Erythroblast (primary cell): ENCODE data around the gene MOB3B.
A peak's percentile ranks its signal among the peaks of the same experiment; 100 is the strongest.
"Not testable (repeated sequence)": the region's sequence is repeated elsewhere in the genome, so short reads cannot be mapped to it uniquely, and the experiment has no call there.

ENCODE experiments used
- DNase-seq, 2 experiments: peaks; one replicate each; lab custom pipeline; 2025; lab: John Stamatoyannopoulos, UW
- GATA1 ChIP-seq: IDR thresholded peaks from 2 replicates; pipeline ENCODE4 v1.6.1; 2011; ENCODE audit warnings: low read depth, mild to moderate bottlenecking, control low read depth, low read length, moderate library complexity
- POLR2A ChIP-seq: IDR thresholded peaks from 2 replicates; pipeline ENCODE4 v1.6.1; 2011; ENCODE audit warnings: mild to moderate bottlenecking, low read length

The MOB3B gene

GRCh38 chr9:27469550-27469949, 60.1 kb downstream of the MOB3B start:
- TF ChIP-seq POLR2A (no peak), GATA1 (no peak)

GRCh38 chr9:27468462-27469110, 61.0 kb downstream of the MOB3B start:
- TF ChIP-seq GATA1 (no peak), POLR2A (no peak)
- DNase-seq = peak in 1 of 2 experiments; percentile 9

More at GRCh38 chr9:27469550-27469949, 60.1 kb downstream of the MOB3B start:
- no peak for DNase-seq

- no peak for DNase-seq
- TF ChIP-seq POLR2A (no peak), GATA1 (no peak)
Observed at GRCh38 chr9:27468000-27468399, 61.6 kb downstream of the MOB3B start.

- DNase-seq = no peak
- TF ChIP-seq GATA1 = no peak
- no peak for TF ChIP-seq POLR2A
Observed at GRCh38 chr9:27467486-27467885, 62.1 kb downstream of the MOB3B start.

GRCh38 chr9:27466516-27466915, 63.1 kb downstream of the MOB3B start:
- not testable (repeated sequence) for DNase-seq

GRCh38 chr9:27464950-27465349, 64.7 kb downstream of the MOB3B start:
- peak in 1 of 2 experiments; percentile 19 for DNase-seq

- no peak for DNase-seq
- no peak for TF ChIP-seq POLR2A
- no peak for TF ChIP-seq GATA1
Observed at GRCh38 chr9:27462846-27463245, 66.8 kb downstream of the MOB3B start.

GRCh38 chr9:27462434-27462833, 67.2 kb downstream of the MOB3B start:
- DNase-seq = peak; percentile 61 to 83
- TF ChIP-seq POLR2A = no peak
- TF ChIP-seq GATA1 = no peak

GRCh38 chr9:27460226-27461023, 69.2 kb downstream of the MOB3B start:
- peak; percentile 50 to 57 for DNase-seq

GRCh38 chr9:27457445-27457844, 72.2 kb downstream of the MOB3B start:
- peak; percentile 47 to 50 for DNase-seq
- no peak for TF ChIP-seq GATA1
- TF ChIP-seq POLR2A = no peak

More at GRCh38 chr9:27460226-27461023, 69.2 kb downstream of the MOB3B start:
- TF ChIP-seq POLR2A = peak; percentile 43
- no peak for TF ChIP-seq GATA1

- no peak for TF ChIP-seq POLR2A
- TF ChIP-seq GATA1 = no peak
Observed at GRCh38 chr9:27453860-27454553, 75.6 kb downstream of the MOB3B start.

GRCh38 chr9:27451207-27451797, 78.3 kb downstream of the MOB3B start:
- no peak for TF ChIP-seq GATA1
- no peak for TF ChIP-seq POLR2A
- DNase-seq = no peak

More at GRCh38 chr9:27453860-27454553, 75.6 kb downstream of the MOB3B start:
- no peak for DNase-seq

GRCh38 chr9:27450752-27451151, 78.9 kb downstream of the MOB3B start:
- TF ChIP-seq GATA1 (no peak), POLR2A (no peak)
- DNase-seq = no peak

GRCh38 chr9:27448356-27448755, 81.3 kb downstream of the MOB3B start:
- DNase-seq = not testable (repeated sequence)
